Trophoblast cell (in vitro differentiated cells and primary cell): ENCODE measurements around the gene MARS1.
A peak's percentile ranks its signal among the peaks of the same experiment; 100 is the strongest.

ENCODE experiments used
- DNase-seq, 2 donors: peaks; one replicate each; pipeline ENCODE4 v3.0.0-alpha.2; 2016
- H2AFZ ChIP-seq: 2 replicates; pipeline ENCODE4 v1.6.1; 2013; ENCODE audit warnings: low read length, moderate library complexity, mild to moderate bottlenecking; ENCODE audit not compliant: insufficient read depth, poor library complexity
- H2AK5ac ChIP-seq: 2 replicates; pipeline ENCODE4 v1.6.1; 2013; ENCODE audit warnings: mild to moderate bottlenecking, low read length
- H2BK120ac ChIP-seq: 2 replicates; pipeline ENCODE4 v1.6.1; 2013; ENCODE audit warnings: low read length, mild to moderate bottlenecking, moderate library complexity; ENCODE audit not compliant: insufficient read depth, poor library complexity
- H2BK12ac ChIP-seq: 2 replicates; pipeline ENCODE4 v1.6.1; 2013; ENCODE audit warnings: mild to moderate bottlenecking, low read length, moderate library complexity
- H2BK5ac ChIP-seq: 2 replicates; pipeline ENCODE4 v1.6.1; 2013; ENCODE audit warnings: low read length, low read depth, moderate library complexity, mild to moderate bottlenecking; ENCODE audit not compliant: poor library complexity
- H3K14ac ChIP-seq: 2 replicates; pipeline ENCODE4 v1.6.1; 2013; ENCODE audit warnings: mild to moderate bottlenecking, low read length
- H3K18ac ChIP-seq: 2 replicates; pipeline ENCODE4 v1.6.1; 2013; ENCODE audit warnings: mild to moderate bottlenecking, low read length
- H3K23ac ChIP-seq: 2 replicates; pipeline ENCODE4 v1.6.1; 2013; ENCODE audit warnings: low read length
- H3K27ac ChIP-seq: 2 replicates; pipeline ENCODE4 v1.5.1; 2013; ENCODE audit warnings: low read depth, mild to moderate bottlenecking, inconsistent platforms, low read length, moderate library complexity
- H3K27me3 ChIP-seq: 2 replicates; pipeline ENCODE4 v1.6.1; 2013; ENCODE audit warnings: inconsistent platforms, mild to moderate bottlenecking, low read length, moderate library complexity; ENCODE audit not compliant: insufficient read depth
- H3K36me3 ChIP-seq, 2 experiments: 1 replicate in 1 of 2; 2 replicates in 1 of 2; pipeline ENCODE4 v1.6.1; 2013; ENCODE audit warnings: low read length in 2 of 2, mild to moderate bottlenecking in 2 of 2, moderate library complexity in 1 of 2; ENCODE audit not compliant: insufficient read depth in 2 of 2, control insufficient read depth in 1 of 2
- H3K4ac ChIP-seq: 2 replicates; pipeline ENCODE4 v1.6.1; 2013; ENCODE audit warnings: low read depth, mild to moderate bottlenecking, low read length, moderate library complexity
- H3K4me1 ChIP-seq, 2 experiments: 1 replicate in 1 of 2; 2 replicates in 1 of 2; pipeline ENCODE4 v1.6.1; 2013; ENCODE audit warnings: low read length in 2 of 2, mild to moderate bottlenecking in 2 of 2, moderate library complexity in 1 of 2; ENCODE audit not compliant: insufficient read depth in 2 of 2, control insufficient read depth in 1 of 2
- H3K4me2 ChIP-seq: 2 replicates; pipeline ENCODE4 v1.6.1; 2013; ENCODE audit warnings: inconsistent platforms, mild to moderate bottlenecking, low read length, moderate library complexity
- H3K4me3 ChIP-seq: 2 replicates; pipeline ENCODE4 v1.5.1; 2013; ENCODE audit warnings: mild to moderate bottlenecking, low read depth, low read length, inconsistent platforms
- H3K79me1 ChIP-seq: one replicate; pipeline ENCODE4 v1.6.1; 2013; ENCODE audit warnings: low read length
- H3K79me2 ChIP-seq: 2 replicates; pipeline ENCODE4 v1.6.1; 2013; ENCODE audit warnings: low read length, mild to moderate bottlenecking; ENCODE audit not compliant: control insufficient read depth, insufficient read depth, poor library complexity
- H3K9ac ChIP-seq: 2 replicates; pipeline ENCODE4 v1.6.1; 2013; ENCODE audit warnings: mild to moderate bottlenecking, low read length
- H3K9me3 ChIP-seq: 2 replicates; pipeline ENCODE4 v1.6.1; 2013; ENCODE audit warnings: low read depth, mild to moderate bottlenecking, control low read depth, inconsistent platforms, low read length; ENCODE audit not compliant: insufficient read depth
- H4K12ac ChIP-seq: 2 replicates; pipeline ENCODE4 v1.6.1; 2013; ENCODE audit warnings: low read depth, mild to moderate bottlenecking, low read length, moderate library complexity
- H4K8ac ChIP-seq: 2 replicates; pipeline ENCODE4 v1.6.1; 2013; ENCODE audit warnings: low read depth, mild to moderate bottlenecking, low read length, moderate library complexity
- H4K91ac ChIP-seq: one replicate; pipeline ENCODE4 v1.6.1; 2013; ENCODE audit warnings: low read depth, mild to moderate bottlenecking, low read length, moderate library complexity
- WGBS: extraction: QIAGEN DNeasy Blood & Tissue Kit; methylation state at CpG from one replicate; pipeline ENCODE4 v1.1.7; 2013; ENCODE audit warnings: missing lambda C conversion rate; ENCODE audit not compliant: insufficient read length, insufficient coverage; ENCODE audit errors: extremely low coverage; 5-methylcytosine and 5-hydroxymethylcytosine counted together

Gene MARS1

DNA sequence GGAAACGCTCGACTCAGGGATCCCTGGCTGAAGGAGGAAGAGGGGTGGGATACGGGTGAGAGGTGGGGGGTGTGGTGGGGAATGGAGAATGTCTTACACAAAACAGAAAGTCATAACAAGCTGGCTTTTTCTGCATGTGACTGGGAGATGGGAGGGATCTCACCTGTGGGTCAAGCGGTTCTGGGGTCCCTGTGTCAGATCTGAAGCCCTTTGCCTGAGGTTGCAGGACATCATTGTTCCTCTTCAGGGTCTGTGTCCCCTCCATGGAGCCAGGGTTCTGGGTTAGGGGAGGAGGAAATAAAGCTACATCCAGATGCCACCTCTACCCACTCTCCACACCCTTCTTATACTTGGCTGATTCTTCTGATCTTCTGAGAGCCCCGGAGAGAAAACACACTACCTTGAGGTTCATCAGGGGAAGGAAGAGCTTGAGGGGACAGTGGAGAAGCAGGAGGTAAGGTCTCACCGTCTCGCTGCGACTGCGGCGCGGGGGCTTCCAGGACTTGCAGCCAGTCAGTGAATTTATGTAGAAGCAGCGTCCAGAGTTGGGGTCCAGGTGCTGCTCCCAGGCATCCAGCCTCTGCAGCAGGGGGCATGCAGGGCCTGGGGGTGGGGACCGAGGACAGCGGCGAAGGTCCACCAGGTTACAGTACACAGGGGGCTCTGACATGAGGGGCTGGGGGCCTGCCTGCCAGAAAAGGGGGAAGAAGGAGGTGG, 10.7 kb upstream of the MARS1 start:
- Histone ChIP-seq H3K27me3 (peaks cover 34% of the 10 kb centered on the region), H3K36me3 (no peaks in the 10 kb centered on the region), H2AFZ (no peak overlapping the region), H3K18ac (no peak overlapping the region), H3K9me3 (no peaks in the 10 kb centered on the region), H3K79me2 (no peaks in the 10 kb centered on the region), H3K27ac (no peak overlapping the region), H3K14ac (no peak overlapping the region), H3K4ac (no peak overlapping the region), H3K4me2 (no peak overlapping the region), H3K4me1 (peaks cover 7 to 11% of the 10 kb centered on the region in 2 experiments), H2BK120ac (no peak overlapping the region), H3K23ac (no peak overlapping the region), H4K91ac (no peak overlapping the region), H4K12ac (no peak overlapping the region), H3K9ac (no peak overlapping the region), H4K8ac (no peak overlapping the region), H2BK12ac (no peak overlapping the region), H2AK5ac (no peak overlapping the region), H3K79me1 (no peaks in the 10 kb centered on the region), H2BK5ac (no peak overlapping the region), H3K4me3 (no peak overlapping the region)
- WGBS: no CpG with 5 or more reads among the region's 15 CpGs
- DNase-seq: no peak

DNA sequence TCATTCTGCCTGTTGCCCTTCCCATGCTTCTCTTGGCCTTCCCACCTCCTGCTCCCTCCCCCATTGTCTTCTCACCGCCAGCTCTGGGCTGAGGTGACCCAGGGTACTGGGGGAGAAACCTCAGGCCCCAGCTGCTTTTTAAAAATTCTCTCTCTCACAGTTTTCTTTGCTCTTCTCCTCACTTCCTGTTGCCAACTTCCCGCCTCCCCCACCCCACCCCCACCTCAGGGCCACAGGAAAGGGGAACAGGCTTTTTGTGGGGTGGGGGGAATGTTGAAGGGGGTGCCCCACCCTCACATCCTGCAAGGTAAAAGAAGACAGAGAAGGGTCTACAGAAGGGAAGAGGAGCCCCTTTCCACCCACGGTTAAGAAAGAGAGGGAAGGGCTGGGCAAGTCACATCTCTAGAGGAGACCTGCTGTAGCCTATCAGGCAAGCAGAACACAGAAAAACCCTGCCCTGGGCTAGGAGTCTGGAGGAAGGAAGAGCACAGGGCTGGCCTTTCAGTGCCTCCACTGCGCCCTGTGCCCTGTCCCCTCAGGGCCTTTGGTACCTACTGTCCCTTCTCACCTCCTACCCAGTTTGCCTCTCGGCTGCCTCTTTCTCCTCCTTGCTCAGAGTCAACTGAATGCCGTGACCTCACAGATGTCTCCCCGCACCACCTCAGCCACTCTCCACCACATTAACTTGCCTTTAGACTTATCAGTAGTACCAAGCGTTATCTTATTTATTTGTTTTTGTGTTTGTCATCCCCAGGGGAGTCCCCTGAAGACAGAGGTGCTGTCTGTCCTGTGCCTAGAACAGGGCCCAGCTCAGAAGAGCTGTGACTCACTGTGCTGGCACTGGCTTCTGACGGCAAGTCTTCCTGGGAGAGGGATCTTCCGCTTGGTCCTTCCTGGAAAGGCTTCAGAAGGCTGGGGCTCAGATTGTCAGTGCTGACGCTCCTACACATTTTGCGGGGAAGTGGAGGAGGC, 9.9 kb upstream of the MARS1 start:
- Histone ChIP-seq H3K36me3 (no peaks in the 10 kb centered on the region), H2AK5ac (no peak overlapping the region), H4K8ac (no peak overlapping the region), H3K9me3 (no peaks in the 10 kb centered on the region), H3K14ac (no peak overlapping the region), H3K4me1 (peaks cover 7 to 11% of the 10 kb centered on the region in 2 experiments), H3K18ac (no peak overlapping the region), H2BK12ac (no peak overlapping the region), H4K91ac (no peak overlapping the region), H3K79me2 (no peaks in the 10 kb centered on the region), H4K12ac (no peak overlapping the region), H2AFZ (no peak overlapping the region), H2BK120ac (no peak overlapping the region), H3K4ac (no peak overlapping the region), H3K4me2 (no peak overlapping the region), H3K27me3 (peaks cover 34% of the 10 kb centered on the region), H3K27ac (no peak overlapping the region), H2BK5ac (no peak overlapping the region), H3K79me1 (no peaks in the 10 kb centered on the region), H3K4me3 (no peak overlapping the region), H3K23ac (no peak overlapping the region), H3K9ac (no peak overlapping the region)
- no CpG with 5 or more reads among the region's 12 CpGs for WGBS
- DNase-seq: peak; percentile 26 to 38

DNA sequence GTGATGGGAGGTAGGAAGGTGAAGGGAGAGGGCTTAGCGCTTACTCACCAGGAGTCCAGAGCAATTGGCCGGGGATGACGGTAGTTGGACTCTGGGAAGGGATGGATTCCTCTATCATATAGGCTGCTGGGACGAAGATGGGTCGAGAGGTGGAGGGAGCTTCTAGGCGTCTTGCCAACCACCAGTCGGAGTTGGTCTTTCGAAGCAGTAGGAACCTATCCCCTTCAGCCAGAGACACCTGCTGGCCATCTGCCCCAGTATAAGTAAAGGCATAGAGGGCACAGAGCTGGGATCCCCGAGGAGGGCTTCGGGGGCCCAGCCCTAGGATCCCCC, 8.9 kb upstream of the MARS1 start:
- H4K12ac ChIP-seq: no peak overlapping the region
- H3K18ac ChIP-seq: no peak overlapping the region
- H3K23ac ChIP-seq: no peak overlapping the region
- H4K8ac ChIP-seq: no peak overlapping the region
- no peak overlapping the region for H2BK12ac ChIP-seq
- H4K91ac ChIP-seq: no peak overlapping the region
- DNase-seq: no peak
- H3K79me2 ChIP-seq: no peaks in the 10 kb centered on the region
- no peak overlapping the region for H2BK5ac ChIP-seq
- no peaks in the 10 kb centered on the region for H3K36me3 ChIP-seq
- no peaks in the 10 kb centered on the region for H3K9me3 ChIP-seq
- H3K27me3 ChIP-seq: peaks cover 28% of the 10 kb centered on the region
- no peaks in the 10 kb centered on the region for H3K79me1 ChIP-seq
- no peak overlapping the region for H2AK5ac ChIP-seq
- no peak overlapping the region for H3K27ac ChIP-seq
- H2AFZ ChIP-seq: no peak overlapping the region
- H3K4ac ChIP-seq: no peak overlapping the region
- H3K4me1 ChIP-seq: peaks cover 11 to 13% of the 10 kb centered on the region in 2 experiments
- WGBS: no CpG with 5 or more reads among the region's 10 CpGs
- no peak overlapping the region for H3K4me2 ChIP-seq
- H3K14ac ChIP-seq: no peak overlapping the region
- no peak overlapping the region for H2BK120ac ChIP-seq
- H3K4me3 ChIP-seq: no peak overlapping the region
- no peak overlapping the region for H3K9ac ChIP-seq

DNA sequence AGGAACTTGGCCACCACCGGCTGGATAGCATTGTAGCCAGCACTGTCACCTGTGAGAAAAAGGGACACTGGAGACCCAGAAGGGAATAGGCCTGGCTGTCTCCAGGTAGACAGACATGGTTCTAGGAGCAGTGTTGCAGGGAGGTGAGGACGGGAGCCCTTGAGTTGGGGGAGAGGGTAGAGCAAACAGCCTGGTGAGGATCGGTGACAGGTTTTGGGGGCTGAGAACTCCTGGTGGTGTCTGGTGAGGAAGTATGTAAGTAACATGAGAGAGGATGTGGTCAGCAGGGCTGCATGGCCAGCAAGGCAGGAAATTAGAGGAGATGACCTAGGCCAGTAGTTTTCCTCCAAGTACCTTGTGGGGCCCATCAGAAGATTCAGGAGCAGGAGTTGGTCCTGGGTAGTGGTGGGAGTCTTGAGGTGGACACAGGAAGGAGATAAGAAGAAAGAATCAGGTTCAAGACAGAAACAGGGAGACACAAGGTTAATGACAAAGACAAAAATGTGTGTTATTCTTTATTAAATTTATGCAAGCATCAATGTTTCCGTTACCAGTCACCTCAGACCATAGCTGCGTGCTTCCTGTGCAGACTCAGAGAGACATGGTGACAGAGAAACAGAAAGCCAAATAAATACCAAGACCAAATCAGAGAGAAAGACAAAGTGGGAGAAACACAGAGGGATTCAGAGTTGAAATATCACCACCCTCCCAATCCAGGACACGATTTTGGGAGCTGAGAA, 8.3 kb upstream of the MARS1 start, which contains the start of gene ARHGAP9:
ARHGAP9 (minus strand) TSS at position 491 of the 740 bp plus-strand sequence; CDS start at position 31, 460 bp downstream.
- H3K4me2 ChIP-seq: no peak within 1 kb of the TSS
- no peaks in the 10 kb centered on the region for H3K79me1 ChIP-seq
- H2AFZ ChIP-seq: no peak within 1 kb of the TSS
- H3K36me3 ChIP-seq: no peaks in the 10 kb centered on the region
- no peak within 1 kb of the TSS for H3K27ac ChIP-seq
- H2BK12ac ChIP-seq: no peak within 1 kb of the TSS
- H3K9me3 ChIP-seq: no peaks in the 10 kb centered on the region
- H3K4ac ChIP-seq: no peak within 1 kb of the TSS
- WGBS: no CpG with 5 or more reads among the region's 6 CpGs
- H3K14ac ChIP-seq: no peak within 1 kb of the TSS
- H3K18ac ChIP-seq: no peak within 1 kb of the TSS
- H3K79me2 ChIP-seq: no peaks in the 10 kb centered on the region
- H2BK5ac ChIP-seq: no peak within 1 kb of the TSS
- H4K8ac ChIP-seq: no peak within 1 kb of the TSS
- H4K91ac ChIP-seq: no peak within 1 kb of the TSS
- no peak for DNase-seq
- H4K12ac ChIP-seq: no peak within 1 kb of the TSS
- H3K23ac ChIP-seq: no peak within 1 kb of the TSS
- H2AK5ac ChIP-seq: no peak within 1 kb of the TSS
- H3K27me3 ChIP-seq: peaks cover 22% of the 10 kb centered on the region
- peaks cover 11 to 13% of the 10 kb centered on the region in 2 experiments for H3K4me1 ChIP-seq
- H3K4me3 ChIP-seq: no peak within 1 kb of the TSS
- H2BK120ac ChIP-seq: no peak within 1 kb of the TSS
- no peak within 1 kb of the TSS for H3K9ac ChIP-seq
